Anterior cingulate cortex (tissue), 58 donors: Measurements from ENCODE around the gene CDK12.
"Not testable (repeated sequence)": the region's sequence is repeated elsewhere in the genome, so short reads cannot be mapped to it uniquely, and the experiment has no call there.

Experiments
- DNase-seq, 58 donors: peaks; one replicate each; lab custom pipeline; 2025; lab: John Stamatoyannopoulos, UW

Gene CDK12

DNA sequence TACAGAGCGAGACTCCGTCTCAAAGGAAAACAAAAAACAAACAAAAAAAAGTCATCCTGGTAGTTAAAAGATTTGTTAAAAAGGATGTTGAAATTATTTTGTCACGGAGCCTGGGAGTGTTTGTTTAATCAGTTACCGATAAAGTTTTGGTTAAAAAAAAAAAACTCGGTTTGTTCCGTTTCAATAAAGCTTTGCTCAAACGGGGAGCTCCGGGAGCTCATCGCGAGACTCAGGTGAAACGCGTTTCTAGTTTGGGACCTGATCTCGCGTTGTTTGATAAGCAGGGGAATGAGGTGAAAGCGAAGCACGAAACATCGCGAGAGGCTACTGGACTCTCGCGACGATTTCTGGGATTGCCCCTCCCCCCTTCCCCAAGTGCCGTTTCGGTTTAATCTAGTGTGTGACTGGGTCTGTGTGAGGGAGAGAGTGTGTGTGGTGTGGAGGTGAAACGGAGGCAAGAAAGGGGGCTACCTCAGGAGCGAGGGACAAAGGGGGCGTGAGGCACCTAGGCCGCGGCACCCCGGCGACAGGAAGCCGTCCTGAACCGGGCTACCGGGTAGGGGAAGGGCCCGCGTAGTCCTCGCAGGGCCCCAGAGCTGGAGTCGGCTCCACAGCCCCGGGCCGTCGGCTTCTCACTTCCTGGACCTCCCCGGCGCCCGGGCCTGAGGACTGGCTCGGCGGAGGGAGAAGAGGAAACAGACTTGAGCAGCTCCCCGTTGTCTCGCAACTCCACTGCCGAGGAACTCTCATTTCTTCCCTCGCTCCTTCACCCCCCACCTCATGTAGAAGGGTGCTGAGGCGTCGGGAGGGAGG is at the start of gene CDK12:
Gene CDK12, plus strand, starts transcription at position 374 of the 813 bp plus-strand sequence. CDS start 586 bp downstream, outside the sequence.
- peak; percentile 59 to 98 (median 90) for DNase-seq

DNA sequence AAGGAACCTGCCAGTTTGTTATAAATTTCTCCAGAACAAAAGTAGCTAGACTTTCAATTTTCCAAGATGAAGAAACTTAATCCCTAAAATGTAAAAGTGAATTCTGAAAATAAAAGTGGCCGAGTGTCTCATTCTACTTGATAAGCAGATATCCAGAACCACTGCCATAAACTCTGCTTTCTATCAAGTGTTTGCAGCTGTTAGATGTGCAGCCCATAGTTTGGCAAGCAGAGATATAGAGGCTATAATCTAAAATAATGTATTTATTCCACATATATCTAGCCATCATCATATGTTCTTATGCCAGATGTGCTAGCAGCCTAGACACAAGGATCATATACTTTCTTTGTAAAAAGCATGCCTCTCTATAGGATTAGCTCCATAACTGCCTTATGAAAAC is 45.1 kb upstream of the CDK12 start:
- no peak for DNase-seq

GRCh38 chr17:39429600-39429999 is 31.7 kb upstream of the CDK12 start:
- DNase-seq: no peak

- not testable (repeated sequence) for DNase-seq
Observed at GRCh38 chr17:39439868-39440267, 21.4 kb upstream of the CDK12 start.

- no peak for DNase-seq
Observed at GRCh38 chr17:39443326-39443725, 18.0 kb upstream of the CDK12 start.

- no peak for DNase-seq
Observed at GRCh38 chr17:39447561-39447960, 13.7 kb upstream of the CDK12 start.

DNA sequence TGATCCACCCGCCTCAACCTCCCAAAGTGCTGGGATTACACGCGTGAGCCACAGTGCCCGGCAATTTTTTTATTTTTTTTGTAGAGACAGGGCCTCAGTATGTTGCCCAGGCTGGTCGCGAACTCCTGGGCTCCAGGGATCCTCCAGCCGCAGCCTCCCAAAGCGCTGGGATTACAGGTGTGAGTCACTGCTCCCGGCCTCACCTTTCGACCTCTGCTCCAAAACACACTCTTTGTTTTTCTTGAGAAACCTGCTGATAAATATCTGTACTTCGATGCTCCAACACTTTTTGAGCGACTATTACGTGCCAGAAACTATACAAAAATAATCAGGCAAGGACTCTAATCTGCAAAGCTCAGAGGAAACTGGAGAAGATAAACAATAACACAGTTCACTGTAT is 11.2 kb upstream of the CDK12 start:
- no peak for DNase-seq

- peak; percentile 16 to 94 (median 81) for DNase-seq
Observed at GRCh38 chr17:39450847-39451581, 10.3 kb upstream of the CDK12 start, which contains the start of gene MED1. Gene MED1 (minus strand): TSS chr17:39451263. CDS start chr17:39451062, 201 bp downstream.

DNA sequence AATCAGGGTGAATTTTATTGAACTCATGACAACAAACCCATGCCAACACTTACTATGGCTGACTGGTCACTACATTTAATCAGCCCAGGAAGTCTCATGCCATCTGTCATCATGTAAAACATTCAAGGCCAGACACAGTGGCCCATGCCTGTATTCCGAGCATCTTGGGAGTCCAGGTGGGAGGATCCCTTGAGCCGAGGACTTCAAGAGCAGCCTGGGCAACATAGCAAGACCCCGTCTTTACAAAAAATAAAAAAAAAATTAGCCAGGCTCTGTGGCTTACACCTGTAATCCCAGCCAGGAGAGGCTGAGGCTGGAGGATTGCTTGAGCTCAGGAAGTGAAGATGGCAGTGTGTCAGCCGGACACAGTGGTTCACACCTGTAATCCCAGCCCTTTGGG is 5.4 kb upstream of the CDK12 start:
- no peak for DNase-seq

GRCh38 chr17:39461926-39462569 is 762 bp downstream of the CDK12 start:
- peak in 38 of 58 donors; percentile 10 to 73 (median 40) for DNase-seq

GRCh38 chr17:39462631-39463375 is 1.5 kb downstream of the CDK12 start:
- peak in 3 of 58 donors; percentile 2 to 15 (median 8) for DNase-seq

- DNase-seq: not testable (repeated sequence)
Observed at GRCh38 chr17:39464639-39465181, 3.4 kb downstream of the CDK12 start.

DNA sequence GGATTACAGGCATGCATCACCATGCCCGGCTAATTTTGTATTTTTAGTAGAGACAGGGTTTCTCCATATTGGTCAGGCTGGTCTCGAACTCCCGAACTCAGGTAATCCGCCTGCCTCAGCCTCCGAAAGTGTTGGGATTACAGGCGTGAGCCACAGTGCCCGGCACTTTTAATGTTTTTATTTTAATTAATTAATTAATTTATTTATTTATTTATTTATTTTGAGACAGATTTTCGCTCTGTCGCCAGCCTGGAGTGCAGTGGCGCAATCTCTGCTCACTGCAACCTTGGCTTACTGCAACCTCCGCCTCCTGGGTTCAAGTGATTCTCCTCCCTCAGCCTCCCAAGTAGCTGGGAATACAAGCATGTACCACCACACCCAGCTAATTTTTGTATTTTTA is 7.3 kb downstream of the CDK12 start:
- DNase-seq: not testable (repeated sequence)

DNA sequence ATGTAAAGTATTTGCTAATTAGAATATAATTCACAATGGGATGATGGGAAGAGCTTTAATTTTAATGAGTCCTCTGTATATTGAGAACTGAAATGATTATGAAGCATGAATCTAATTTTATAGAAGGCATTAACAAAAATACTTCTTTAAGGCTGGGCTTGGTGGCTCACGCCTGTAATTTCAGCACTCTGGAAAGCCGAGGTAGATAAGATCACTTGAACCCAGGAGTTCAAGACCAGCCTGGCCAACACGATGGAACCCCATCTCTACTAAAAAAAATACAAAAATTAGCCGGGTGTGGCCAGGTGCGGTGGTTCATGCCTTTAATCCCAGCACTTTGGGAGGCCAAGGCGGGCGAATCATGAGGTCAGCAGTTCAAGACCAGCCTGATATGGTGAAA is 12.0 kb downstream of the CDK12 start:
- no peak for DNase-seq

GRCh38 chr17:39479631-39480030 is 18.3 kb downstream of the CDK12 start:
- not testable (repeated sequence) for DNase-seq

DNA sequence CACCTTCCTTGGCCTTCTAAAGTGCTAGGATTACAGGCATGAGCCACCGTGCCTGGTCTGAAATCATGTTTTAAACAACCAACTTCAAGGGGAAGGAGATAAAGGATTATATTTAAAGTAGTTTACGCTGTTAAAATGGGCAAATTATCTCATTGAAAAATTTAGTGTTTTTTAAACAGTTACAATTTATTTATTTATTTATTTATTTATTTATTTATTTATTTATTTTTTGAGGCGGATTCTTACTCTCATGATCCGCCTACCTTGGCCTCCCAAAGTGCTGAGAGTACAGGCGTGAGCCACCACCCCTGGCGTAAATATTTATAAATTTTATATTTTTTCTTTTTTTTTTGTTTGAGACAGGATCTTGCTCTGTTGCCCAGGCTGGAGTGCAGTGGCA is 22.2 kb downstream of the CDK12 start:
- no peak for DNase-seq

- DNase-seq: no peak
Observed at GRCh38 chr17:39484178-39484577, 22.9 kb downstream of the CDK12 start.

- DNase-seq: no peak
Observed at GRCh38 chr17:39485555-39485954, 24.3 kb downstream of the CDK12 start.

DNA sequence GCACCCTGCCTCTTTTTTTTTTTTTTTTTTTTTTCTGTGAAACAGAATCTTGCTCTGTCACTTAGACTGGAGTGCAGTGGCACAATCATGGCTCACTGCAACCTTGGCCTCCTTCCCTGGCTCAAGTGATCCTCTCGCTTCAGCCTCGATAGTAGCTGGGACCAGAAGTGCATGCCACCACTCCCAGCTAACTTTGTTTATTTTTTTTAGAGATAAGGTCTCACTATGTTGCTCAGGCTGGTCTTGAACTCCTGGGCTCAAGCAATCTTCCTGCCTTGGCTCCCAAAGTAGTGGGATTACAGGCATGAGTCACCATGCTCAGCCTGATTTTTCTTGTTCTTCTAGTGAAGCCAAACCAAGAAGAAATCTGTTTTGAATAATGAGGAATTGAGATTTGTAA is 25.0 kb downstream of the CDK12 start:
- DNase-seq: no peak

- DNase-seq: not testable (repeated sequence)
Observed at GRCh38 chr17:39487490-39487889, 26.2 kb downstream of the CDK12 start.
